CD4-positive, alpha-beta memory T cell (primary cell): Measurements from ENCODE around the gene CRABP2. TPM values are rescaled to one million over a fixed set of nuclear protein-coding genes. Genes with fewer than 3 reads are reported as not detected.

Source experiments
- CTCF ChIA-PET: fragments of 350-600 bp; sonication (Branson Sonifier 250); formaldehyde crosslinking; loops from one replicate; lab custom pipeline; 2021; ENCODE audit warnings: inconsistent platforms; ENCODE audit not compliant: partially characterized antibody; lab: Charles Lee
- POLR2A ChIA-PET: fragments of 350-600 bp; sonication (Branson Sonifier 250); formaldehyde crosslinking; loops from one replicate; lab custom pipeline; 2021; ENCODE audit not compliant: partially characterized antibody; lab: Charles Lee
- DNase-seq, 5 donors: peaks; one replicate each; pipeline versions ENCODE4 v3.0.0 to v3.0.0-alpha.2; 2020 to 2022; ENCODE audit warnings: mixed read lengths in 1 of 5
- H3K27ac ChIP-seq: one replicate; pipeline ENCODE4 v1.7.0; 2013; ENCODE audit warnings: low read depth, low read length
- H3K27me3 ChIP-seq: 2 replicates; pipeline ENCODE4 v1.7.0; 2013; ENCODE audit warnings: mild to moderate bottlenecking, low read length, moderate library complexity; ENCODE audit not compliant: insufficient read depth
- H3K36me3 ChIP-seq: 2 replicates; pipeline ENCODE4 v1.7.0; 2013; ENCODE audit warnings: mild to moderate bottlenecking, low read length, moderate library complexity; ENCODE audit not compliant: insufficient read depth
- H3K4me1 ChIP-seq: 2 replicates; pipeline ENCODE4 v1.7.0; 2013; ENCODE audit warnings: mild to moderate bottlenecking, low read length, moderate library complexity; ENCODE audit not compliant: insufficient read depth
- H3K4me3 ChIP-seq, 2 donors: one replicate each; pipeline ENCODE4 v1.7.0; 2013; ENCODE audit warnings: low read length in 2 of 2, mild to moderate bottlenecking in 1 of 2
- H3K9me3 ChIP-seq, 2 donors: one replicate each; pipeline ENCODE4 v1.7.0; 2013; ENCODE audit warnings: low read length in 2 of 2, control low read depth in 1 of 2; ENCODE audit not compliant: control insufficient read depth in 1 of 2
- H3K27ac Mint-ChIP-seq, 7 donors: one replicate each; pipeline ENCODE4 v1.8.0; 2020 to 2021; ENCODE audit warnings: mixed read lengths in 7 of 7, mild to moderate bottlenecking in 6 of 7, inconsistent platforms in 3 of 7, moderate library complexity in 3 of 7
- H3K27me3 Mint-ChIP-seq, 2 donors: one replicate each; pipeline ENCODE4 v1.8.0; 2020 to 2021; ENCODE audit warnings: mixed read lengths in 2 of 2
- H3K36me3 Mint-ChIP-seq, 2 donors: one replicate each; pipeline ENCODE4 v1.8.0; 2020 to 2021; ENCODE audit warnings: mixed read lengths in 2 of 2, inconsistent platforms in 1 of 2, mild to moderate bottlenecking in 1 of 2
- H3K4me1 Mint-ChIP-seq, 4 donors: one replicate each; pipeline ENCODE4 v1.8.0; 2020 to 2021; ENCODE audit warnings: mixed read lengths in 4 of 4, mild to moderate bottlenecking in 1 of 4
- H3K4me3 Mint-ChIP-seq, 8 donors: one replicate each; pipeline ENCODE4 v1.8.0; 2020 to 2021; ENCODE audit warnings: mixed read lengths in 8 of 8, mild to moderate bottlenecking in 7 of 8, moderate library complexity in 6 of 8, inconsistent platforms in 3 of 8
- H3K9me3 Mint-ChIP-seq, 8 donors: one replicate each; pipeline ENCODE4 v1.8.0; 2020 to 2021; ENCODE audit warnings: mixed read lengths in 8 of 8, mild to moderate bottlenecking in 5 of 8, inconsistent platforms in 3 of 8, moderate library complexity in 1 of 8
- intact Hi-C: fragments of 100-400 bp; cut with micrococcal nuclease; formaldehyde crosslinking; loops from one replicate; pipeline ENCODE4 v1.15.1; 2023
- polyA plus RNA-seq, 2 donors: library from polyadenylated mRNA; unstranded; fragments of 300-500 nt; fragmentation: Illumina TruSeq; gene quantifications; one replicate each; pipeline ENCODE4 v1.2.3, GENCODE V29; 2021
- total RNA-seq, 2 experiments: library from RNA; stranded (reverse); gene quantifications; one replicate each; pipeline ENCODE4 v1.2.3, GENCODE V29; 2021

Gene CRABP2
- total and polyA plus RNA-seq, 4 experiments from 2014 or later = 0.21 to 0.61 (median 0.55) TPM; not detected in 1

GRCh38 chr1:156750711-156751450, 45.5 kb upstream of the CRABP2 start:
- intact Hi-C loops = loop anchor here (1.0 kb wide), 4 partner anchors 10 to 246 kb away; partner anchors contain the start of genes ISG20L2, METTL25B, MRPL24 and PRCC
- no peaks in the 10 kb centered on the region for H3K36me3 ChIP-seq
- H3K27me3 Mint-ChIP-seq = no peaks in the 10 kb centered on the region
- H3K27ac ChIP-seq = peak overlapping the region; percentile 75
- ChIA-PET POLR2A (interaction anchor here (0.6 to 4.6 kb wide), 15 partner anchors 9 to 468 kb away, joined by 3 to 103 read pairs (median 4); partner anchors contain the start of genes ISG20L2, MEF2D, METTL25B and MRPL24), CTCF (interaction anchor here (0.5 to 3.9 kb wide), 4 partner anchors 9 to 124 kb away, joined by 3 to 34 read pairs (median 12); partner anchors contain the start of genes ISG20L2, METTL25B and MRPL24)
- H3K4me1 ChIP-seq = peaks cover 54% of the 10 kb centered on the region
- peak overlapping the region; percentile 87 to 95 (median 94) for H3K27ac Mint-ChIP-seq
- H3K4me3 ChIP-seq = peak overlapping the region; percentile 45 to 74
- peak overlapping the region; percentile 91 to 98 (median 92) for H3K4me3 Mint-ChIP-seq
- H3K9me3 ChIP-seq = no peaks in the 10 kb centered on the region
- H3K27me3 ChIP-seq = no peaks in the 10 kb centered on the region
- peaks cover 0 to 1% (median 0%) of the 10 kb centered on the region in 8 donors for H3K9me3 Mint-ChIP-seq
- H3K36me3 Mint-ChIP-seq = peaks cover 0 to 14% of the 10 kb centered on the region in 2 donors
- peak in 1 of 5 donors; percentile 63 for DNase-seq
- H3K4me1 Mint-ChIP-seq = peaks cover 42 to 73% (median 54%) of the 10 kb centered on the region in 4 donors

GRCh38 chr1:156750191-156750672, 44.8 kb upstream of the CRABP2 start:
- POLR2A ChIA-PET = interaction anchor here (1.1 to 4.6 kb wide), 6 partner anchors 8 to 44 kb away, joined by 4 to 103 read pairs (median 37); partner anchors contain the start of genes ISG20L2, METTL25B, MRPL24 and PRCC
- Histone ChIP-seq H3K4me1 (peaks cover 56% of the 10 kb centered on the region), H3K36me3 (peaks cover 6% of the 10 kb centered on the region), H3K4me3 (peak overlapping the region; percentile 45 to 74), H3K9me3 (no peaks in the 10 kb centered on the region), H3K27ac (peak overlapping the region; percentile 75), H3K27me3 (no peaks in the 10 kb centered on the region)
- Mint-ChIP-seq H3K4me1 (peaks cover 46 to 79% (median 60%) of the 10 kb centered on the region in 4 donors), H3K27me3 (no peaks in the 10 kb centered on the region), H3K27ac (peak overlapping the region; percentile 87 to 95 (median 94)), H3K36me3 (peaks cover 5 to 20% of the 10 kb centered on the region in 2 donors), H3K4me3 (peak overlapping the region; percentile 91 to 98 (median 92)), H3K9me3 (peaks cover 0 to 1% (median 0%) of the 10 kb centered on the region in 8 donors)
- DNase-seq = peak in 1 of 5 donors; percentile 62
- intact Hi-C loops = no loop called here
- CTCF ChIA-PET = interaction anchor here (2.5 to 3.9 kb wide), 2 partner anchors 9 to 23 kb away, joined by 15 to 34 read pairs; partner anchors contain the start of genes ISG20L2, METTL25B and MRPL24

- DNase-seq = no peak
- H3K9me3 ChIP-seq = no peaks in the 10 kb centered on the region
- intact Hi-C loops = no loop called here
- H3K4me1 ChIP-seq = peaks cover 56% of the 10 kb centered on the region
- H3K4me3 ChIP-seq = peak overlapping the region; percentile 45 to 74
- peak overlapping the region; percentile 87 to 95 (median 94) for H3K27ac Mint-ChIP-seq
- H3K27me3 ChIP-seq = no peaks in the 10 kb centered on the region
- peak overlapping the region; percentile 75 for H3K27ac ChIP-seq
- H3K36me3 ChIP-seq = peaks cover 10% of the 10 kb centered on the region
- POLR2A ChIA-PET = interaction anchor here (1.1 to 4.3 kb wide), 3 partner anchors 8 to 23 kb away, joined by 4 to 103 read pairs (median 97); partner anchors contain the start of genes MRPL24 and PRCC
- H3K4me3 Mint-ChIP-seq = peak overlapping the region; percentile 91 to 98 (median 92)
- peaks cover 5 to 26% of the 10 kb centered on the region in 2 donors for H3K36me3 Mint-ChIP-seq
- H3K4me1 Mint-ChIP-seq = peaks cover 46 to 81% (median 58%) of the 10 kb centered on the region in 4 donors
- CTCF ChIA-PET = interaction anchor here (3.9 kb wide), 1 partner anchor 23 kb away, joined by 34 read pairs; the partner anchor contains the start of genes ISG20L2 and METTL25B
- no peaks in the 10 kb centered on the region for H3K27me3 Mint-ChIP-seq
- peaks cover 0 to 1% (median 0%) of the 10 kb centered on the region in 8 donors for H3K9me3 Mint-ChIP-seq
These were observed 44.2 kb upstream of the CRABP2 start for GRCh38 chr1:156749419-156750118.

- Mint-ChIP-seq H3K27me3 (no peaks in the 10 kb centered on the region), H3K36me3 (peaks cover 5 to 29% of the 10 kb centered on the region in 2 donors), H3K4me1 (peaks cover 46 to 80% (median 57%) of the 10 kb centered on the region in 4 donors), H3K9me3 (peaks cover 0 to 1% (median 0%) of the 10 kb centered on the region in 8 donors), H3K4me3 (peak overlapping the region; percentile 91 to 98 (median 92)), H3K27ac (peak overlapping the region; percentile 87 to 95 (median 94))
- ChIA-PET CTCF (interaction anchor here (1.7 to 3.9 kb wide), 3 partner anchors 21 to 23 kb away, joined by 7 to 34 read pairs (median 8); partner anchors contain the start of genes ISG20L2 and METTL25B), POLR2A (interaction anchor here (1.1 to 3.2 kb wide), 4 partner anchors 19 to 108 kb away, joined by 3 to 28 read pairs (median 16); partner anchors contain the start of genes ISG20L2, METTL25B and PRCC)
- Histone ChIP-seq H3K4me3 (peak overlapping the region; percentile 45 to 74), H3K27me3 (no peaks in the 10 kb centered on the region), H3K27ac (peak overlapping the region; percentile 75), H3K4me1 (peaks cover 56% of the 10 kb centered on the region), H3K36me3 (peaks cover 13% of the 10 kb centered on the region), H3K9me3 (no peaks in the 10 kb centered on the region)
- no peak for DNase-seq
- intact Hi-C loops = no loop called here
These were observed 43.5 kb upstream of the CRABP2 start for GRCh38 chr1:156748670-156749418.

- H3K36me3 Mint-ChIP-seq = peaks cover 5 to 36% of the 10 kb centered on the region in 2 donors
- DNase-seq = peak in 1 of 5 donors; percentile 53
These were observed 42.6 kb upstream of the CRABP2 start for GRCh38 chr1:156747742-156748669.

More at GRCh38 chr1:156747742-156748669, 42.6 kb upstream of the CRABP2 start:
- Histone ChIP-seq H3K4me1 (peaks cover 53% of the 10 kb centered on the region), H3K36me3 (peaks cover 19% of the 10 kb centered on the region), H3K27me3 (no peaks in the 10 kb centered on the region), H3K9me3 (no peaks in the 10 kb centered on the region), H3K4me3 (peak overlapping the region; percentile 57 to 74), H3K27ac (peak overlapping the region; percentile 75)
- POLR2A ChIA-PET = interaction anchor here (0.9 to 3.2 kb wide), 6 partner anchors 9 to 108 kb away, joined by 3 to 28 read pairs (median 3); partner anchors contain the start of genes ISG20L2, METTL25B, PRCC and SH2D2A
- Mint-ChIP-seq H3K27ac (peak overlapping the region; percentile 87 to 95 (median 94)), H3K4me3 (peak overlapping the region; percentile 91 to 98 (median 92)), H3K27me3 (no peaks in the 10 kb centered on the region), H3K9me3 (peaks cover 0 to 1% (median 0%) of the 10 kb centered on the region in 8 donors), H3K4me1 (peaks cover 46 to 72% (median 56%) of the 10 kb centered on the region in 4 donors)
- intact Hi-C loops = no loop called here
- CTCF ChIA-PET = interaction anchor here (0.9 to 1.9 kb wide), 3 partner anchors 20 to 22 kb away, joined by 3 to 8 read pairs (median 7); partner anchors contain the start of genes ISG20L2 and METTL25B
